Endometrial microvascular endothelial cells (primary cell): ENCODE data around the gene FN3K. TPM values are rescaled to one million over a fixed set of nuclear protein-coding genes. Genes with fewer than 3 reads are reported as not detected.

Source experiments
- in situ Hi-C: cut with HindIII; loops from 2 replicates; pipeline ENCODE4 v1.10.0; 2017; ENCODE audit warnings: low sequenced_read_pairs, low pct_unique_long_range_greater_than_20kb; ENCODE audit errors: inconsistent ontology term
- total RNA-seq: library from RNA; depleted of rRNA; stranded (reverse); fragments of >200 nt; gene quantifications from one replicate; pipeline ENCODE4 v1.2.3, GENCODE V29; 2015; ENCODE audit errors: inconsistent ontology term

Gene FN3K
- total RNA-seq = 0.93 TPM

GRCh38 chr17:82734987-82735866, at the start of gene FN3K:
TSS of gene FN3K (plus strand) at chr17:82735615. CDS start at chr17:82735637, 22 bp downstream.
- in situ Hi-C loops = no loop called here

GRCh38 chr17:82686366-82687324, 48.8 kb upstream of the FN3K start:
- in situ Hi-C loops = no loop called here

- in situ Hi-C loops = no loop called here
These were observed 48.0 kb upstream of the FN3K start for GRCh38 chr17:82687375-82687861.

GRCh38 chr17:82687871-82688270, 47.5 kb upstream of the FN3K start:
- in situ Hi-C loops = no loop called here

- in situ Hi-C loops = no loop called here
These were observed 46.3 kb upstream of the FN3K start for GRCh38 chr17:82689077-82689476.

GRCh38 chr17:82690786-82691489, 44.5 kb upstream of the FN3K start:
- in situ Hi-C loops = no loop called here

GRCh38 chr17:82691714-82692113, 43.7 kb upstream of the FN3K start:
- in situ Hi-C loops = no loop called here

GRCh38 chr17:82692268-82692667, 43.1 kb upstream of the FN3K start:
- in situ Hi-C loops = no loop called here

GRCh38 chr17:82693168-82693867, 42.1 kb upstream of the FN3K start:
- in situ Hi-C loops = no loop called here

- in situ Hi-C loops = no loop called here
These were observed 40.8 kb upstream of the FN3K start for GRCh38 chr17:82694647-82695046.

- in situ Hi-C loops = no loop called here
These were observed 39.2 kb upstream of the FN3K start for GRCh38 chr17:82696259-82696658.

GRCh38 chr17:82696916-82697807, 38.3 kb upstream of the FN3K start:
- in situ Hi-C loops = no loop called here

- in situ Hi-C loops = no loop called here
These were observed 37.7 kb upstream of the FN3K start for GRCh38 chr17:82697808-82698064.

- in situ Hi-C loops = no loop called here
These were observed 37.1 kb upstream of the FN3K start, which contains the start of gene RAB40B for GRCh38 chr17:82698065-82698973. TSS of gene RAB40B (minus strand) at chr17:82698698. CDS start at chr17:82698596, 102 bp downstream.

- in situ Hi-C loops = no loop called here
These were observed 36.4 kb upstream of the FN3K start for GRCh38 chr17:82698974-82699442.

- in situ Hi-C loops = no loop called here
These were observed 35.9 kb upstream of the FN3K start for GRCh38 chr17:82699551-82699950.
